Forelimb muscle (tissue), 1 donor: ENCODE measurements around the gene XK. TPM values are rescaled to one million over a fixed set of nuclear protein-coding genes. Genes with fewer than 3 reads are reported as not detected.
"Not testable (repeated sequence)": the region's sequence is repeated elsewhere in the genome, so short reads cannot be mapped to it uniquely, and the experiment has no call there.

Experiments
- DNase-seq: peaks from one replicate; pipeline ENCODE4 v3.0.0-alpha.2; 2013; ENCODE audit warnings: low read depth
- polyA plus RNA-seq: library from polyadenylated mRNA; unstranded; fragments of 120-200 nt; gene quantifications from one replicate; pipeline ENCODE4 v1.2.1, GENCODE V29; 2013; ENCODE audit not compliant: insufficient read length

Gene XK, protein sequence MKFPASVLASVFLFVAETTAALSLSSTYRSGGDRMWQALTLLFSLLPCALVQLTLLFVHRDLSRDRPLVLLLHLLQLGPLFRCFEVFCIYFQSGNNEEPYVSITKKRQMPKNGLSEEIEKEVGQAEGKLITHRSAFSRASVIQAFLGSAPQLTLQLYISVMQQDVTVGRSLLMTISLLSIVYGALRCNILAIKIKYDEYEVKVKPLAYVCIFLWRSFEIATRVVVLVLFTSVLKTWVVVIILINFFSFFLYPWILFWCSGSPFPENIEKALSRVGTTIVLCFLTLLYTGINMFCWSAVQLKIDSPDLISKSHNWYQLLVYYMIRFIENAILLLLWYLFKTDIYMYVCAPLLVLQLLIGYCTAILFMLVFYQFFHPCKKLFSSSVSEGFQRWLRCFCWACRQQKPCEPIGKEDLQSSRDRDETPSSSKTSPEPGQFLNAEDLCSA
- 8.9 TPM for polyA plus RNA-seq

- DNase-seq, result no peak
Measured at GRCh38 chrX:37685381-37686359, at the start of gene XK. TSS of gene XK (plus strand) at chrX:37685791. CDS start at chrX:37685962, 171 bp downstream.

DNA sequence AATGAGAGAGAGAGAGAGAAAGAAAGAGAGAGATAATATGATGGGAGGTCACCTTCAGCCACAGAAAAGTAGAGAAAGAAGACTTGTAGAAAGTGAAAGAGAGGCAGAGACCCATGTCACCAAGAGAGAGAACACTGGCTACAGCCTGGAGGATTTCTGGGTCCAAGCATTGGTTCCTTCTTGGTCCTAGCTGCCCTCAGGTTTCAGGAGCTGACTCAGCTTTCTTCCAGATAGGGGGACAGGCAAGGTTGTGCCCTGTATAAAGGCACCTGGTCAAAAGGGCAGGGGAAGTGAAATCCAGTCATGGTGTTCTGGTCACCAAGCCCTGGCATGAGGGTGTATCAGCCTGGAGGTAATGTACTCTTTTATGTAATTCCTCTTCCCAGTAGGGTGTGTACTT is 47.5 kb upstream of the XK start:
- no peak for DNase-seq

DNA sequence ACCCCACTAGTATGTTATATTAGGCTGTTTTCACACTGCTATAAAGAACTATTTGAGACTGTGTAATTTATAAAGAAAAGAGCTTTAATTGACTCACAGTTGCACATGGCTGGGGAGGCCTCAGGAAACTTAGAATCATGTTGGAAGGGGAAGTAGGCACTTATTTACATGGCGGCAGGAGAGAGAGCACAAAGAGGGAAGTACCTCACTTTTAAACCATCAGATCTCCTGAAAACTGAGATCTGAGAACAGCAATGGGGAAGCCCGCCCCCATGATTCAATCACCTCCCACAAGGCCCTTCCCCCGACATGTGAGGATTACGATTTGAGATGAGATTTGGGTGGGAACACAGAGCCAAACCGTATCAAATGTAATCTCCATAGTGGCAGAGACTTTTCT is 45.4 kb upstream of the XK start:
- no peak for DNase-seq

GRCh38 chrX:37641859-37642258 is 43.7 kb upstream of the XK start:
- DNase-seq, result no peak

- DNase-seq, result no peak
Measured at GRCh38 chrX:37644381-37645305, 40.9 kb upstream of the XK start.

GRCh38 chrX:37646254-37646653 is 39.3 kb upstream of the XK start:
- DNase-seq, result no peak

GRCh38 chrX:37650879-37651278 is 34.7 kb upstream of the XK start:
- DNase-seq, result not testable (repeated sequence)

GRCh38 chrX:37651921-37652452 is 33.6 kb upstream of the XK start:
- DNase-seq, result no peak

GRCh38 chrX:37652589-37653231 is 32.9 kb upstream of the XK start:
- DNase-seq, result no peak

GRCh38 chrX:37653397-37654085 is 32.0 kb upstream of the XK start:
- DNase-seq, result no peak

DNA sequence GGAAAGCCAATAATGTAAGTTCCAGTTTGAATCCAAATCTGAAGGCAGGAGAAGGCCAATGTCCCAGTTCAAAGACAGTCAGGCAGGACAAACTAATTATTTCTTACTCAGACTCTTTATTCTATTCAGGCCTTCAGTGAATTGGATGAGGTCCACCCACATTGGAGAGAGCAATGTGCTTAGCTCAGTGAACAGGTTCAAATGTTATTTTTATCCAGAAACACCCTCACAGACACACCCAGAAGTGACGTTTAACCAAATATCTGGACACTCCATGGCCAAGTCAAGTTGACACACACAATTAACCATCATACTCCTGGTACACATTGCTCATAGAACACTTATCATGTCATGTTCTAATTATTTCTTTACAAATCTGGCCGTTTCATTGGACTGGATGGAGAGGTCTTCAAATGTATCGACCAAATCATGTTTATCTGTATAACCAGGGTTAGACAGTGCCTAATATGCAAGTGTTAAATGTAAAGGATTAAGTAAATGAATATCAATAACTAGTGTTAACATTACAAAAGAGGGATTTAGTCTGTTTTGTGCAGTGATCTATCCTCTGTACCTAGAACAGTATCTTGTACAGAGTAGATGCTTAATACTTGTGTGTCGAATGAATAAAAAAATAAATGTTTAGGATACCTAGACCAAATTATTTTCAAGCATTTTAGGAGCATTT is 27.1 kb upstream of the XK start:
- DNase-seq, result no peak

- DNase-seq, result no peak
Measured at GRCh38 chrX:37659047-37659446, 26.5 kb upstream of the XK start.

GRCh38 chrX:37662181-37662580 is 23.4 kb upstream of the XK start:
- DNase-seq, result no peak

- no peak for DNase-seq
Measured at GRCh38 chrX:37666516-37666915, 19.1 kb upstream of the XK start.

DNA sequence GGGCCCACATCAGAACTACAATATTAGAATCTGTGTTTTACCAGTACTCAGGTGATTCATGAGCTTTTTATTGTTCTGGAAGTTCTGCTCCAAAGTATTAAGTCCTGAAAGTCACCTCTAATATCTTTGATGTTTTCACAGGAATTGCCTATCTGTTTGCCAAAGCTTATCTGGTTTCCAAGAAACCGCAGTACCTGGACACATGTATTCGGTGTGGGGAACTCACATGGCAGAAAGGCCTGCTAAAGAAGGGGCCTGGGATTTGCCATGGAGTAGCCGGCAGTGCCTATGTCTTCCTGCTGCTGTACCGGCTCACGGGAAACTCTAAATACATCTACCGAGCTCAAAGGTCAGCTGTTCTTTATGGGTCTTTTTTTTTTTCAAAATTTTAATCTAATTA is 18.4 kb upstream of the XK start:
- no peak for DNase-seq

- DNase-seq, result no peak
Measured at GRCh38 chrX:37672563-37672962, 13.0 kb upstream of the XK start.

GRCh38 chrX:37676811-37677210 is 8.8 kb upstream of the XK start:
- no peak for DNase-seq

- DNase-seq, result no peak
Measured at GRCh38 chrX:37677243-37677642, 8.3 kb upstream of the XK start.

- no peak for DNase-seq
Measured at GRCh38 chrX:37677765-37678164, 7.8 kb upstream of the XK start.
